ENCODE measurements around the gene ZDHHC6. TPM values are rescaled to one million over a fixed set of nuclear protein-coding genes. Genes with fewer than 3 reads are reported as not detected.

Gene ZDHHC6
- total and polyA plus RNA-seq, 2 of the 8 experiments (the other 6 are each of a cell fraction or from before 2014, with no cell fraction given), result 13.6 to 27.4 TPM

DNA sequence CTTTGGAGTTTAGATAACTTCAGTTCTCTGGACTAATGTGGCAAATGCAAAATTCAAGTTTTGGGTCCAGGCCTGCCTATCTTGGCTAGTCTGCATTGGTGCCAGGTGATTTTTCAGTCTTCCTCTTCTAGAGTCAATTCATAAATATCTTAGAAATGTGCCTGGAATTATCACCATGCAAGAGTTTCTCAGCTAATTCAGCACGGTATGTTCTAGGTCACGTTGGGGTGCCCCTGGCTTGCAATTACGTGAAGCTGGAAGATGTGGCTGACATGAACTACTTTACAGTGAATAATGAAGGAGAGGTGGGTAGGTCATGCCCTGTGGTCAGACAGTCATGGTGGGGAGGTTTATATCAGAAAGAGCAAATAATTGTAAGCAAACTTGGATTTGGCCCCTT is 25.0 kb downstream of the ZDHHC6 start:
- Histone ChIP-seq H3K23ac (ENCODE audit: insufficient read length) (no peak overlapping the region), H4K5ac (ENCODE audit: insufficient read length, low read depth, low read length) (no peak overlapping the region), H2AK5ac (ENCODE audit: low read depth, low read length) (no peak overlapping the region), H2BK15ac (ENCODE audit: low read length) (no peak overlapping the region), H3K27me3 (replicated peaks in 1 of 4; ENCODE audit: control insufficient read depth in 3 of 4, extremely low read depth in 1 of 4, insufficient read depth in 3 of 4, low read length in 3 of 4) (no peaks in the 10 kb centered on the region), H3K4me1 (replicated peaks in 1 of 4; ENCODE audit: control insufficient read depth in 3 of 4, insufficient read depth in 4 of 4, low read length in 3 of 4) (no peaks in the 10 kb centered on the region), H3K9me3 (ENCODE audit: insufficient read depth in 2 of 2, low read depth in 1 of 2, low read length in 1 of 2) (no peaks in the 10 kb centered on the region), H3K18ac (ENCODE audit: extremely low read depth, low read length) (no peak overlapping the region), H3K79me2 (ENCODE audit: control insufficient read depth in 1 of 2, insufficient read depth in 2 of 2, low read length in 2 of 2) (no peaks in the 10 kb centered on the region), H2BK20ac (ENCODE audit: low read length) (no peak overlapping the region), H3K36me3 (ENCODE audit: control insufficient read depth in 2 of 4, insufficient read depth in 4 of 4, low read length in 3 of 4) (no peaks in the 10 kb centered on the region), H3K4ac (replicated peaks; ENCODE audit: insufficient read length, low read depth, low read length) (no peak overlapping the region), H3K56ac (replicated peaks; ENCODE audit: insufficient read length, low read depth, low read length) (no peak overlapping the region), H4K20me1 (replicated peaks in 1 of 2; ENCODE audit: control insufficient read depth in 1 of 2, insufficient read depth in 2 of 2, low read length in 2 of 2) (no peaks in the 10 kb centered on the region), H3K4me2 (ENCODE audit: insufficient read depth in 1 of 2, low read depth in 2 of 2, low read length in 2 of 2) (no peak overlapping the region), H3K4me3 (ENCODE audit: extremely low read depth in 1 of 4, insufficient read depth in 2 of 4, low read depth in 3 of 4, low read length in 4 of 4) (no peak overlapping the region), H3K14ac (ENCODE audit: insufficient read length) (no peak overlapping the region), H2AFZ (ENCODE audit: low read length) (no peak overlapping the region), H3K9ac (replicated peaks in 1 of 4; ENCODE audit: extremely low read depth in 1 of 4, low read depth in 3 of 4, low read length in 3 of 4) (no peak overlapping the region), H3K23me2 (ENCODE audit: low read depth, low read length) (no peaks in the 10 kb centered on the region), H4K91ac (replicated peaks; ENCODE audit: insufficient read length, low read length) (no peak overlapping the region), H2BK12ac (ENCODE audit: low read depth, low read length) (no peak overlapping the region), H2BK5ac (ENCODE audit: low read depth, low read length) (no peak overlapping the region), H4K8ac (ENCODE audit: extremely low read depth, insufficient read depth, low read length) (no peak overlapping the region), H3K27ac (ENCODE audit: low read depth, low read length) (no peak overlapping the region), H2BK120ac (replicated peaks; ENCODE audit: low read depth, low read length) (no peak overlapping the region), H3K79me1 (ENCODE audit: low read depth, low read length) (no peaks in the 10 kb centered on the region)
- POLR2A ChIA-PET (ENCODE audit: partially characterized antibody), result interaction anchor here (0.6 kb wide), 2 partner anchors 15 to 92 kb away, joined by 3 to 6 read pairs; no protein-coding TSS in a partner anchor
- DNase-seq (ENCODE audit: low read depth in 1 of 2, low spot score in 2 of 2) (no peak), FAIRE-seq (no peak)
- WGBS, 2 experiments (ENCODE audit: extremely low coverage in 1 of 2, insufficient coverage in 1 of 2, insufficient read length in 1 of 2, insufficient replicate concordance in 2 of 2, low coverage in 1 of 2, low lambda C conversion rate in 2 of 2, missing lambda C conversion rate in 1 of 2), result 79% methylated on average over 3 of the region's 3 CpGs; no CpG with 5 or more reads in 1 of the 2 experiments
- CTCF ChIA-PET (ENCODE audit: partially characterized antibody), result interaction anchor here (1.0 to 1.6 kb wide), 3 partner anchors 9 to 114 kb away, joined by 3 to 5 read pairs (median 4); no protein-coding TSS in a partner anchor
- no peak for TF ChIP-seq RFX5 (IDR thresholded peaks at IDR 0.05; ENCODE audit: borderline replicate concordance, low read depth, low read length)
- TF ChIP-seq, protein P1, sequence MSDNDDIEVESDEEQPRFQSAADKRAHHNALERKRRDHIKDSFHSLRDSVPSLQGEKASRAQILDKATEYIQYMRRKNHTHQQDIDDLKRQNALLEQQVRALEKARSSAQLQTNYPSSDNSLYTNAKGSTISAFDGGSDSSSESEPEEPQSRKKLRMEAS (IDR thresholded peaks at IDR 0.05), result no peak
- TF ChIP-seq SRF (IDR thresholded peaks at IDR 0.05; ENCODE audit: low read depth, low read length), result no peak
- TF ChIP-seq, protein P2, sequence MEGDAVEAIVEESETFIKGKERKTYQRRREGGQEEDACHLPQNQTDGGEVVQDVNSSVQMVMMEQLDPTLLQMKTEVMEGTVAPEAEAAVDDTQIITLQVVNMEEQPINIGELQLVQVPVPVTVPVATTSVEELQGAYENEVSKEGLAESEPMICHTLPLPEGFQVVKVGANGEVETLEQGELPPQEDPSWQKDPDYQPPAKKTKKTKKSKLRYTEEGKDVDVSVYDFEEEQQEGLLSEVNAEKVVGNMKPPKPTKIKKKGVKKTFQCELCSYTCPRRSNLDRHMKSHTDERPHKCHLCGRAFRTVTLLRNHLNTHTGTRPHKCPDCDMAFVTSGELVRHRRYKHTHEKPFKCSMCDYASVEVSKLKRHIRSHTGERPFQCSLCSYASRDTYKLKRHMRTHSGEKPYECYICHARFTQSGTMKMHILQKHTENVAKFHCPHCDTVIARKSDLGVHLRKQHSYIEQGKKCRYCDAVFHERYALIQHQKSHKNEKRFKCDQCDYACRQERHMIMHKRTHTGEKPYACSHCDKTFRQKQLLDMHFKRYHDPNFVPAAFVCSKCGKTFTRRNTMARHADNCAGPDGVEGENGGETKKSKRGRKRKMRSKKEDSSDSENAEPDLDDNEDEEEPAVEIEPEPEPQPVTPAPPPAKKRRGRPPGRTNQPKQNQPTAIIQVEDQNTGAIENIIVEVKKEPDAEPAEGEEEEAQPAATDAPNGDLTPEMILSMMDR (IDR thresholded peaks at IDR 0.05; ENCODE audit: control extremely low read depth in 1 of 3, insufficient read depth in 1 of 3, low read depth in 1 of 3, low read length in 3 of 3), result no peak
- no peak for TF ChIP-seq CEBPB (IDR thresholded peaks at IDR 0.05; ENCODE audit: low read depth, low read length)
- TF ChIP-seq CBX5 (IDR thresholded peaks at IDR 0.05; ENCODE audit: low read depth, low read length), result no peak
- no peak for TF ChIP-seq EGR1 (IDR thresholded peaks at IDR 0.05; ENCODE audit: borderline replicate concordance, low read depth, low read length)
- no peak for TF ChIP-seq TAF7 (optimal IDR thresholded peaks at IDR 0.05; ENCODE audit: borderline replicate concordance, low read depth, low read length)
- no peak for TF ChIP-seq HDAC6 (IDR thresholded peaks at IDR 0.05; ENCODE audit: low read depth, low read length)

Measured in H1 (cell line).